Measurements from ENCODE around the gene PCSK5.

The PCSK5 gene

DNA sequence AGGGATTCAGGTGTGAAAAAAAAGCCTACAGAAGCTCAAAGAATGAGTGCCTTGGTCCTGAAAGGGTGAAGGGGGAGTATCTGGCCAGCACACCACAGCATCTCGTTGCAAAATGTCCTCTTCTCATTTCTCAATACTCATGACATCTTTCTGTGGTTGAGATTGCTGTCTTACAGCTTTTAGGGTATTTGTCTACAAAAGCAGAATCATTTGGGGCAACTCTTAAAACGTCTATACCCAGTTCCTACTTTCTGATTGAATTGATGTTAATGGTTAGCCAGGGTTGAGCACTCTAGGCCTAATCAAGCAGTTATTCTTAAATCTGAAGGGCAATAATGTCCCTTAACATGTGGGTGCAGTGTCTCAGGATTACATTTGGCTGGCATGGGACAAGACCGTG is 21.2 kb upstream of the PCSK5 start:
- DNase-seq = no peak
- H3K27me3 ChIP-seq (replicated peaks) = no peaks in the 10 kb centered on the region
- in situ Hi-C loops (cut with HindIII; ENCODE audit: low pct_ligation_motif_present, low sequenced_read_pairs) = no loop called here
- no peak overlapping the region for H3K4me3 ChIP-seq (ENCODE audit: low read depth, low read length)
- H3K27ac ChIP-seq = no peak overlapping the region
- H3K36me3 ChIP-seq (replicated peaks) = no peaks in the 10 kb centered on the region
- TF ChIP-seq CTCF (IDR thresholded peaks at IDR 0.05; ENCODE audit: low read depth, low read length, missing control alignments) = no peak

DNA sequence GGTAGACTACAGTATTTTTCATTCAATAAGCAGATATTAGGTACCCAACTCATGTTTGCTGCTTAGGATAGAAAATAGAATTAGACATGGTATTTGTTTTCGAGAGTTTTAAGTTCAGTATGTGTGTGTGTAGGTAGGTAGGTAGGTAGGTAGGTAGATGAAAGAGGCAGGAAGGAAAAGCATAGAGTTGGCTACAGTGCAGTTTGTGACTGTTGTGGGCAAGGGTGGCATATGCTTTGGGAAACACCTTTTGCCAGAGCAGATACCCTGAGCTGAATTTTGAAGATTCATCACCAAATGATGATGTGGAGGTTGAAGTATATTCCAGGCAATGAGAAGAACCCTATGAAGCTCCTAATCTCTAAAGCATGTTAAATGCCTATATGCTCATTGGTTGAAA is 20.0 kb upstream of the PCSK5 start:
- H3K27me3 ChIP-seq (replicated peaks) = no peaks in the 10 kb centered on the region
- DNase-seq = no peak
- H3K36me3 ChIP-seq (replicated peaks) = no peaks in the 10 kb centered on the region
- in situ Hi-C loops (cut with HindIII; ENCODE audit: low pct_ligation_motif_present, low sequenced_read_pairs) = no loop called here
- TF ChIP-seq CTCF (IDR thresholded peaks at IDR 0.05; ENCODE audit: low read depth, low read length, missing control alignments) = no peak
- H3K27ac ChIP-seq = no peak overlapping the region
- no peak overlapping the region for H3K4me3 ChIP-seq (ENCODE audit: low read depth, low read length)

DNA sequence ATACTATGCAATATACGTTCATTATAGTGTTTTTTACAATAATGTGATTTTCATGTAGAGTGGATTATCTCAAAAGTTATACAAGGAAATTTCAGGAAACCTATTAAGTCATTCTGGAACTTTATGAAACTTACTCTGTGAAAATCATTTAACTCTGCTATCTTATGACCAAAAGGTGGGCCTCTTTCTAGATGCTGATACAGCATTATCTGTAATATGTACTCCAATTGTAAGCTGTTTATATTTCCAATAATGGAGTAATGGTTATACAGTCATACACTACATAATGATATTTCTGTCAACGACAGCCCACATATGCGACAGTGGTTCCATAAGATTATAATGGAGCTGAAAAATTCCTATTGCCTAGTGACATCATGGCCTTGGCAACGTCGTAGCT is 18.8 kb upstream of the PCSK5 start:
- DNase-seq = no peak
- TF ChIP-seq CTCF (IDR thresholded peaks at IDR 0.05; ENCODE audit: low read depth, low read length, missing control alignments) = no peak
- H3K36me3 ChIP-seq (replicated peaks) = no peaks in the 10 kb centered on the region

DNA sequence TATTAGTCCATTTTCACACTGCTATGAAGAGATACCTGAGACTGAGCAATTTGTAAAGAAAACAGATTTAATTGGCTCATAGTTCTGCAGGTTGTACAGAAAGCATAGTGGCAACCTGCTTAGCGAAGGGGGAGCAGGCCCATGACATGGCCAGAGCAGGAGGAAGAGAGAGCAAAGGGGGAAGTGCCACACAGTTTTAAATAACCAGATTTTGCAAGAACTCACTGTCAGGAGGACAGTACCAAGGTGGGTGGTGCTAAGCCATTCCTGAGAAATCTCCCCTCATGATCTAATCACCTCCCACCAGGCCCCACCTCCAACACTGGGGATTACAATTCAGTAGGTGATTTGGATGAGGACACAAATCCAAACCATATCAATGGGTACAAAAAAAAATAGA is 16.8 kb upstream of the PCSK5 start:
- H3K27ac ChIP-seq = no peak overlapping the region
- no peak overlapping the region for H3K4me3 ChIP-seq (ENCODE audit: low read depth, low read length)
- H3K36me3 ChIP-seq (replicated peaks) = no peaks in the 10 kb centered on the region
- in situ Hi-C loops (cut with HindIII; ENCODE audit: low pct_ligation_motif_present, low sequenced_read_pairs) = no loop called here
- TF ChIP-seq CTCF (IDR thresholded peaks at IDR 0.05; ENCODE audit: low read depth, low read length, missing control alignments) = no peak
- H3K27me3 ChIP-seq (replicated peaks) = no peaks in the 10 kb centered on the region
- no peak for DNase-seq

More for the DNA sequence above, 18.8 kb upstream of the PCSK5 start:
- Histone ChIP-seq H3K27me3 (replicated peaks) (no peaks in the 10 kb centered on the region), H3K4me3 (ENCODE audit: low read depth, low read length) (no peak overlapping the region), H3K27ac (no peak overlapping the region)
- in situ Hi-C loops (cut with HindIII; ENCODE audit: low pct_ligation_motif_present, low sequenced_read_pairs) = no loop called here

DNA sequence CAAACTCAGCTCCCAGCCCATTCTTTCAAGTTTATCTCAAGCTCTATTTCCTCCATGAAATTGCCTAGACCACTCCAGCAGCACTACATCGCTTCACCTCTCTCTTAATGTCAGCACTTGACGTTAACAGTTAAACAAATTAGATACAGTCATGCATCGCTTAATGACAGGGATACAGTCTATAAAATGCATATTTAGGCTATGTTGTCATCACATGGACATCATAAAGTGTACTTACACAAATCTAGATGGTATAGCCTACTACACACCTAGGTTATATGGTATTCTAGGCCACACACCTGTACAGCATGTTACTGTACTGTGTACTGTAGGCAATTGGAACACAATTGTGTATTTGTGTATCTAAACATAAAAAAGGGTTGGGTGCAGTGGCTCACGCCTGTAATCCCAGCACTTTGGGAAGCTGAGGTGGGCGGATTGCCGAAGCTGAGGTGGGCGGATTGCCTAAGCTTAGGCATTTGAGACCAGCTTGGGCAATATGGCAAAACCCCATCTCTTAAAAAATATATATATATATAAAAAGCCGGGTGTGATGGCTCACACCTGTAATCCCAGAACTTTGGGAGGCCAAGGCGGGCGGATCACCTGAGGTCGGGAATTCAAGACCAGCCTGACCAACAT is 13.4 kb upstream of the PCSK5 start:
- in situ Hi-C loops (cut with HindIII; ENCODE audit: low pct_ligation_motif_present, low sequenced_read_pairs) = no loop called here
- DNase-seq = no peak
- Histone ChIP-seq H3K4me3 (ENCODE audit: low read depth, low read length) (no peak overlapping the region), H3K36me3 (replicated peaks) (no peaks in the 10 kb centered on the region), H3K27ac (no peak overlapping the region), H3K27me3 (replicated peaks) (no peaks in the 10 kb centered on the region)
- TF ChIP-seq CTCF (IDR thresholded peaks at IDR 0.05; ENCODE audit: low read depth, low read length, missing control alignments) = no peak

DNA sequence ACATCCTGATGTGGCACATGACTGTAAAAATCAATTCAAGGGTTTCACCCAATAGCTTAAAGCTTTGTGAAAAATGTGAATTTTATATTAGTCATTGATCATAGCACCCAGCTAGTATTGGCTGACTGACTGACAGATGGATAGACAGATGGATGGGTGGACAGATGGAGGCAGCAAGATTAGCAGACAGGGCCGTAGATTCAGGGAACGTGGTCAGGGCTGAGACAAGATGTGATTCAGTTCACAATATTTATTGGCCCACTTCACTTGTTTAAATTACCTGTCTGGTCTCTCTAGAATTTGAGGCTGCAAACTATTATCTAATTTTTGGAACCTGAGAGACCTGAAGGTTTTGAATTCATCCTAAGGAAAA is 12.0 kb upstream of the PCSK5 start:
- H3K4me3 ChIP-seq (ENCODE audit: low read depth, low read length) = no peak overlapping the region
- no peak for DNase-seq
- H3K27ac ChIP-seq = no peak overlapping the region
- no peak for TF ChIP-seq CTCF (IDR thresholded peaks at IDR 0.05; ENCODE audit: low read depth, low read length, missing control alignments)
- no peaks in the 10 kb centered on the region for H3K27me3 ChIP-seq (replicated peaks)
- in situ Hi-C loops (cut with HindIII; ENCODE audit: low pct_ligation_motif_present, low sequenced_read_pairs) = no loop called here
- H3K36me3 ChIP-seq (replicated peaks) = no peaks in the 10 kb centered on the region
